ENCODE measurements around the gene PRKD3. TPM values are rescaled to one million over a fixed set of nuclear protein-coding genes. Genes with fewer than 3 reads are reported as not detected.

The PRKD3 gene
- total and polyA plus RNA-seq, 10 of the 15 experiments (the other 5 are each of a cell fraction or from before 2014, with no cell fraction given), result 3.3 to 14.9 (median 7.9) TPM

DNA sequence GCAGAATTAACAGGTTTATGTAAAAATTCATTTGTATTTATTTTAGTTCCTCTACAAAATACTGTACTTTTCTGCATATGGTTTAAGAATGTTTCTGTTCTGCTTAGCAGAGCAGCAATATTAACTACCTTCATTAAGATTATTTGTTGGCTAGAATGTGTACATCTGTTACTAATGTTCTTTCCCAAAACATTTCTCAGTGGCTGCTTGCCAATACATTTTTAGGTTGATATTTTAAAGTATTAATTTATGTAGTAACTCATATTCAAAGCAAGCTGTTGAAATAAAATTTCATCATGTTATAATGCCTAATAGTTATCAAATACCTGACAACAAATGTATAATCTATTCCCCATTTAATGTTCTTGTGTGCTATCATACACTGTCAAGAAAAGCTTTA lies 40.3 kb downstream of the PRKD3 start:
- Histone ChIP-seq H3K9me3 (replicated peaks; ENCODE audit: control insufficient read depth, insufficient read depth, low read length) (no peaks in the 10 kb centered on the region; the same call in 2 of the 3 replicates), H3K79me2 (ENCODE audit: control insufficient read depth, insufficient read depth, low read length) (no peaks in the 10 kb centered on the region), H3K27me3 (replicated peaks in 1 of 2; ENCODE audit: control insufficient read depth in 2 of 2, insufficient read depth in 2 of 2, low read length in 1 of 2) (no peaks in the 10 kb centered on the region; a peak in 1 of 4 replicates), H3K4me3 (no peak overlapping the region), H3K4me1 (ENCODE audit: control insufficient read depth, insufficient read depth, low read length) (no peaks in the 10 kb centered on the region), H3K4me2 (ENCODE audit: control insufficient read depth, insufficient read depth) (no peak overlapping the region), H3K9ac (ENCODE audit: control insufficient read depth, insufficient read depth, low read length) (no peak overlapping the region), H2AFZ (ENCODE audit: control insufficient read depth, low read depth, low read length) (no peak overlapping the region), H4K20me1 (ENCODE audit: control insufficient read depth, insufficient read depth) (no peaks in the 10 kb centered on the region), H3K27ac (ENCODE audit: control insufficient read depth, insufficient read depth) (no peak overlapping the region), H3K36me3 (ENCODE audit: control insufficient read depth in 2 of 2, insufficient read depth in 2 of 2, low read length in 1 of 2) (no peaks in the 10 kb centered on the region; a peak in 1 of 4 replicates)
- ATAC-seq (no peak), DNase-seq (ENCODE audit: low read depth, low spot score) (no peak), FAIRE-seq (no peak)
- CTCF ChIA-PET, result interaction anchor here (0.6 to 1.0 kb wide), 4 partner anchors 84 to 593 kb away, joined by 3 to 4 read pairs (median 4); no protein-coding TSS in a partner anchor
- RAD21 ChIA-PET (ENCODE audit: unreplicated experiment), result interaction anchor here (0.7 kb wide), 1 partner anchor 64 kb away, joined by 3 read pairs; no protein-coding TSS in a partner anchor
- SMC1A ChIA-PET (ENCODE audit: uncharacterized antibody, unreplicated experiment), result interaction anchor here (0.8 to 1.8 kb wide), 5 partner anchors 9 to 111 kb away, joined by 3 to 7 read pairs (median 4); no protein-coding TSS in a partner anchor
- in situ Hi-C loops (cut with MboI) (no loop called here), intact Hi-C loops (cut with micrococcal nuclease; ENCODE audit: unreplicated experiment) (loop anchor here (10.0 kb wide), 1 partner anchor 550 kb away; no protein-coding TSS in a partner anchor)
- no TSS peak for BruUV-seq (replicated peaks)
- no peak for TF ChIP-seq CBX5 (IDR thresholded peaks at IDR 0.05; ENCODE audit: low read depth)
- TF ChIP-seq TCF3 (IDR thresholded peaks at IDR 0.05; ENCODE audit: borderline replicate concordance, insufficient read depth, low read depth, low read length), result no peak
- no peak for TF ChIP-seq MEF2A (IDR thresholded peaks at IDR 0.05; ENCODE audit: insufficient read depth, low read depth, low read length)
- POLR2A ChIA-PET, result no interaction called here

DNA sequence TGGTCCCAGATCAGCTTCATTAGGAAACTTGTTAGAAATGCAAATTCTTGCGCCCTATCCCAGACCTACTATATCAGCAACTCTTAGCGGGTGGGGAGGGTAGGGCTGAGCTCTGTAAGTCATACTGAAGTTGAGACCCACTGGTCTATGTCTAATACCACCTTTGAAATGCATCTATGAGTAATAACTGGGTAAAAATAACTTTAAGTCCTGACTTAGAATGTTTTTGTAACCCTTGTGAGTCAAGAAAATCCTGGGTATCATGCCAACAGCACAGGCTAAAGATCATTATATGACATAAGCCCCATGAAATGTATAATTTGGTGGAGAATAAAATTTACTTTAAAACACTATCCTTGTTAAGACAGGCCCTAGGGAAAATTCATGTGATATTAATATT lies 41.4 kb downstream of the PRKD3 start:
- RAD21 ChIA-PET (ENCODE audit: unreplicated experiment), result no interaction called here
- WGBS (ENCODE audit: insufficient coverage, insufficient replicate concordance, low lambda C conversion rate, missing lambda C conversion rate), result 37% methylated on average over 2 of the region's 2 CpGs
- no TSS peak for BruUV-seq (replicated peaks)

More for the DNA sequence above, 41.4 kb downstream of the PRKD3 start:
- ChIA-PET SMC1A (ENCODE audit: uncharacterized antibody, unreplicated experiment) (interaction anchor here (1.1 kb wide), 1 partner anchor 60 kb away, joined by 3 read pairs; no protein-coding TSS in a partner anchor), CTCF (interaction anchor here (0.9 kb wide), 1 partner anchor 112 kb away, joined by 3 read pairs; no protein-coding TSS in a partner anchor), POLR2A (no interaction called here)
- Histone ChIP-seq H3K9me3 (replicated peaks; ENCODE audit: control insufficient read depth, insufficient read depth, low read length) (no peaks in the 10 kb centered on the region; the same call in 2 of the 3 replicates), H3K9ac (ENCODE audit: control insufficient read depth, insufficient read depth, low read length) (no peak overlapping the region), H3K4me2 (ENCODE audit: control insufficient read depth, insufficient read depth) (no peak overlapping the region), H3K4me1 (ENCODE audit: control insufficient read depth, insufficient read depth, low read length) (no peaks in the 10 kb centered on the region), H3K36me3 (ENCODE audit: control insufficient read depth in 2 of 2, insufficient read depth in 2 of 2, low read length in 1 of 2) (no peaks in the 10 kb centered on the region; a peak in 1 of 4 replicates), H3K27me3 (replicated peaks in 1 of 2; ENCODE audit: control insufficient read depth in 2 of 2, insufficient read depth in 2 of 2, low read length in 1 of 2) (no peaks in the 10 kb centered on the region; a peak in 1 of 4 replicates), H4K20me1 (ENCODE audit: control insufficient read depth, insufficient read depth) (no peaks in the 10 kb centered on the region), H3K27ac (ENCODE audit: control insufficient read depth, insufficient read depth) (no peak overlapping the region), H3K4me3 (no peak overlapping the region), H2AFZ (ENCODE audit: control insufficient read depth, low read depth, low read length) (no peak overlapping the region), H3K79me2 (ENCODE audit: control insufficient read depth, insufficient read depth, low read length) (no peaks in the 10 kb centered on the region)
- in situ Hi-C loops (cut with MboI) (no loop called here), intact Hi-C loops (cut with micrococcal nuclease; ENCODE audit: unreplicated experiment) (loop anchor here (10.0 kb wide), 1 partner anchor 552 kb away; no protein-coding TSS in a partner anchor)
- DNase-seq (ENCODE audit: low read depth, low spot score) (no peak), ATAC-seq (no peak), FAIRE-seq (no peak)
- TF ChIP-seq, protein P1, sequence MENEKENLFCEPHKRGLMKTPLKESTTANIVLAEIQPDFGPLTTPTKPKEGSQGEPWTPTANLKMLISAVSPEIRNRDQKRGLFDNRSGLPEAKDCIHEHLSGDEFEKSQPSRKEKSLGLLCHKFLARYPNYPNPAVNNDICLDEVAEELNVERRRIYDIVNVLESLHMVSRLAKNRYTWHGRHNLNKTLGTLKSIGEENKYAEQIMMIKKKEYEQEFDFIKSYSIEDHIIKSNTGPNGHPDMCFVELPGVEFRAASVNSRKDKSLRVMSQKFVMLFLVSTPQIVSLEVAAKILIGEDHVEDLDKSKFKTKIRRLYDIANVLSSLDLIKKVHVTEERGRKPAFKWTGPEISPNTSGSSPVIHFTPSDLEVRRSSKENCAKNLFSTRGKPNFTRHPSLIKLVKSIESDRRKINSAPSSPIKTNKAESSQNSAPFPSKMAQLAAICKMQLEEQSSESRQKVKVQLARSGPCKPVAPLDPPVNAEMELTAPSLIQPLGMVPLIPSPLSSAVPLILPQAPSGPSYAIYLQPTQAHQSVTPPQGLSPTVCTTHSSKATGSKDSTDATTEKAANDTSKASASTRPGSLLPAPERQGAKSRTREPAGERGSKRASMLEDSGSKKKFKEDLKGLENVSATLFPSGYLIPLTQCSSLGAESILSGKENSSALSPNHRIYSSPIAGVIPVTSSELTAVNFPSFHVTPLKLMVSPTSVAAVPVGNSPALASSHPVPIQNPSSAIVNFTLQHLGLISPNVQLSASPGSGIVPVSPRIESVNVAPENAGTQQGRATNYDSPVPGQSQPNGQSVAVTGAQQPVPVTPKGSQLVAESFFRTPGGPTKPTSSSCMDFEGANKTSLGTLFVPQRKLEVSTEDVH (IDR thresholded peaks at IDR 0.05; ENCODE audit: low read depth, partially characterized antibody), result no peak
- TF ChIP-seq, protein P2, sequence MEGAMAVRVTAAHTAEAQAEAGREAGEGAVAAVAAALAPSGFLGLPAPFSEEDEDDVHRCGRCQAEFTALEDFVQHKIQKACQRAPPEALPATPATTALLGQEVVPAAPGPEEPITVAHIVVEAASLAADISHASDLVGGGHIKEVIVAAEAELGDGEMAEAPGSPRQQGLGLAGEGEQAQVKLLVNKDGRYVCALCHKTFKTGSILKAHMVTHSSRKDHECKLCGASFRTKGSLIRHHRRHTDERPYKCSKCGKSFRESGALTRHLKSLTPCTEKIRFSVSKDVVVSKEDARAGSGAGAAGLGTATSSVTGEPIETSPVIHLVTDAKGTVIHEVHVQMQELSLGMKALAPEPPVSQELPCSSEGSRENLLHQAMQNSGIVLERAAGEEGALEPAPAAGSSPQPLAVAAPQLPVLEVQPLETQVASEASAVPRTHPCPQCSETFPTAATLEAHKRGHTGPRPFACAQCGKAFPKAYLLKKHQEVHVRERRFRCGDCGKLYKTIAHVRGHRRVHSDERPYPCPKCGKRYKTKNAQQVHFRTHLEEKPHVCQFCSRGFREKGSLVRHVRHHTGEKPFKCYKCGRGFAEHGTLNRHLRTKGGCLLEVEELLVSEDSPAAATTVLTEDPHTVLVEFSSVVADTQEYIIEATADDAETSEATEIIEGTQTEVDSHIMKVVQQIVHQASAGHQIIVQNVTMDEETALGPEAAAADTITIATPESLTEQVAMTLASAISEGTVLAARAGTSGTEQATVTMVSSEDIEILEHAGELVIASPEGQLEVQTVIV (IDR thresholded peaks at IDR 0.05; ENCODE audit: borderline replicate concordance, partially characterized antibody), result no peak
- TF ChIP-seq CREM (IDR thresholded peaks at IDR 0.05; ENCODE audit: low read depth) (no peak), STAT3 (IDR thresholded peaks at IDR 0.05; ENCODE audit: low read depth, low read length) (no peak)
